Adrenal gland (tissue), 5 donors: Measurements from ENCODE around the gene ATXN2.

Experiments
- CTCF ChIP-seq, 6 experiments: fragments of 450-650 bp in 4 of 6; fragments of 200-600 bp in 2 of 6; sonication (generic) in 1 of 6; IDR thresholded peaks; 1 replicate in 5 of 6; 2 replicates in 1 of 6; pipeline versions ENCODE4 v1.5.1 to v1.8.0; 2016 to 2021; ENCODE audit warnings: antibody characterized with exemption in 6 of 6, mild to moderate bottlenecking in 2 of 6, moderate library complexity in 1 of 6
- POLR2A ChIP-seq, 2 donors: fragments of 450-650 bp; IDR thresholded peaks; one replicate each; pipeline ENCODE4 v1.6.1; 2017; ENCODE audit warnings: antibody characterized with exemption in 2 of 2, mild to moderate bottlenecking in 2 of 2, moderate library complexity in 1 of 2
- donor health status: DM: no; HTN: no; CAD: no.

DNA sequence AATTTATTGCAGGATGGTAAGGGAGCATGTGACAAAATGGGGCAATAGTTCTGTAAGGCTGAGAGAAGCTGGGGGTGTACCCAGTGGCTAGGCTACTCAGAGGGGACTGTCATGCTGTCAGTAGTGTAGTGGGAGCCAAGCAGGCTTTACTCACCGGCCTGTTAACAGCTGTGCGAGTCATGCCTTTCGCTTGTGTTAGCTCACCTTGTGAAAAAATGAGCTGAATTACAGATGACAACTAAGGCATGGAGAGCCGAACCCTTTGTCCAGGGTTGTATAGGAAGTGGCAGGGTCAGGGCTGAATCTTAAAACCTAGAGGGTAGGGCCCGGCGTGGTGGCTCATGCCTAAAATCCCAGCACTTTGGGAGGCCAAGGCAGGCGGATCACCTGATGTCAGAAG, 155.5 kb downstream of the ATXN2 start:
- no peak for TF ChIP-seq CTCF (IDR thresholded peaks at IDR 0.05)
- TF ChIP-seq POLR2A (IDR thresholded peaks at IDR 0.05) = no peak
